Esophagus muscularis mucosa (tissue), 4 donors: ENCODE results near the gene OXNAD1.

Source experiments
- CTCF ChIP-seq, 3 experiments: fragments of 200-600 bp in 2 of 3; fragments of 450-650 bp in 1 of 3; sonication (generic) in 2 of 3; IDR thresholded peaks; one replicate each; pipeline ENCODE4 v1.5.1; 2017 to 2019; ENCODE audit warnings: antibody characterized with exemption in 3 of 3, mild to moderate bottlenecking in 2 of 3, moderate library complexity in 1 of 3
- EP300 ChIP-seq: sonication (generic); formaldehyde crosslinking; IDR thresholded peaks from one replicate; pipeline ENCODE4 v1.6.1; 2017; ENCODE audit warnings: antibody characterized with exemption
- POLR2A ChIP-seq: fragments of 450-650 bp; IDR thresholded peaks from one replicate; pipeline ENCODE4 v1.6.1; 2017; ENCODE audit warnings: antibody characterized with exemption, moderate library complexity, mild to moderate bottlenecking, low read depth
- POLR2AphosphoS5 ChIP-seq, 2 donors: sonication (generic); formaldehyde crosslinking; IDR thresholded peaks; one replicate each; pipeline ENCODE4 v1.6.1; 2017; ENCODE audit warnings: antibody characterized with exemption in 2 of 2

- no peak for TF ChIP-seq CTCF (IDR thresholded peaks at IDR 0.05)
- no peak for TF ChIP-seq POLR2A
- no peak for TF ChIP-seq POLR2AphosphoS5 (IDR thresholded peaks at IDR 0.05)
- no peak for TF ChIP-seq EP300
These were observed 82.5 kb downstream of the OXNAD1 start for GRCh38 chr3:16347548-16347947.
